ENCODE data around the gene KSR1. TPM values are rescaled to one million over a fixed set of nuclear protein-coding genes. Genes with fewer than 3 reads are reported as not detected.

KSR1 gene
- total RNA-seq, 2 donors from 2014 or later, result 15.5 to 23.8 TPM

DNA sequence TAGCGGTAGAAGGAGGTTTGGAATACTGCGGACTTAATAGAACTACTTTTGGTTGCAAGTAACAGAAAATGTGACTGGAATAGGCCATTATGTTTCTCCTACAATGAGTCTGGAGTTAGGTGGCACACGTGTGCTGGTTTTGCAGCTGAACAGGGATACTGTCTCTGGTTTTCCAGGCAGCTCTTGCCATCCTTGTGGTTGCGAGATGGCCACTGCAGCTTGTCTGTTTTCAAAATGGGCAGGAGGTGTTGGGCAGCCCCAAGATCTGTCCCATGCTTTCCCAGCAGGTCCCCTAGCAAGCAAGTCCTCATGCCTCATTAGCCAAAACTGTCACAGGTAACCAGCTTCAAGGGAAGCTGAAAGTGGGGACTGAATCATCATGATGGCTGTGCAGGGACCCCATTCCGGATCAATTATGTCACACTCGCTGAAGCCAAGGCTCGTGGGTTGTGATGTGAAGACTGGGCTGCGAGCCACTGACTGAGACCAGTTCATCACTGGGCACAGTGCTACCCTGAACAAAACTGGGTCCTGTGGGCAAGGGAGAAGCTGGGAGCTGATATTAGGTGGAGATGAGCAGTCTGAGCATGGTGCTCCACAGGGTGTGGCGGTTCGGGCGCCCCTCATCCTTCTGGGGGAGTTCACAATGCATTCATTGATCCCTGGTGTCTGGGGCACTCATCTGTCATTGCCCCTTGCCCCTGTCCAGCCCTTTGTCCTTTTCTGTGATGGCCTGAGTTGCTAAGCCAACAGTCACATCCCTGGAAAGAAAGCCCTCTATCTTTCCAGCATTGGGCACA is 82.1 kb downstream of the KSR1 start:
- intact Hi-C loops (cut with DNase I), result no loop called here
- DNase-seq, result no peak
- no peak for ATAC-seq

DNA sequence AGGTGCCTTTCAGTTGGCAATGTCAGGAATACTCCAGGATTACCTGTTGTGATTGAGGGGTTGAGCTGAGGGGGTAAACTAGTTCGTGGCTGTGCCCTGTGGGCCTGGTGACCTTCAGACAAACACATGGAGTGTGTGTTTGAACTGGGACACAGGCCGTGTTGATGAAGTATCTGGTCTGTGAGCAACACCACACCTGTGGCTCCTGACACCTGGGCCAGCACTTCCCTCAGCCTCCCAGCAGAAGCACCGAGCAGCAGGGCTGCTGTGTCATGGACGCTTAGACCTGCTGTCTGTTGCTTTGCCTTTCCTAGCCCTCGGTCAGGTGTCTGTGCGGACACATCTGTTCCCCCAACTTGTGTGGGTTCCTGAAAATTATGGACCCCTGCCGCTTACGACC is 82.9 kb downstream of the KSR1 start:
- ATAC-seq, result no peak
- intact Hi-C loops (cut with DNase I), result no loop called here
- no peak for DNase-seq

GRCh38 chr17:27539794-27540317 is 83.6 kb downstream of the KSR1 start:
- ATAC-seq (no peak), DNase-seq (no peak)
- intact Hi-C loops (cut with DNase I), result no loop called here

- DNase-seq (peak; percentile 91), ATAC-seq (peak; percentile 91 to 95)
- intact Hi-C loops (cut with DNase I), result no loop called here
Measured at GRCh38 chr17:27540318-27541101, 84.3 kb downstream of the KSR1 start.

- intact Hi-C loops (cut with DNase I), result no loop called here
- no peak for ATAC-seq
- no peak for DNase-seq
Measured at GRCh38 chr17:27541301-27542023, 85.2 kb downstream of the KSR1 start.

GRCh38 chr17:27542841-27543463 is 86.7 kb downstream of the KSR1 start:
- ATAC-seq (no peak), DNase-seq (no peak)
- intact Hi-C loops (cut with DNase I), result no loop called here

- intact Hi-C loops (cut with DNase I), result no loop called here
- ATAC-seq (no peak), DNase-seq (no peak)
Measured at GRCh38 chr17:27543464-27543856, 87.2 kb downstream of the KSR1 start.

- ATAC-seq (no peak), DNase-seq (no peak)
- intact Hi-C loops (cut with DNase I), result no loop called here
Measured at GRCh38 chr17:27543958-27544349, 87.7 kb downstream of the KSR1 start.

DNA sequence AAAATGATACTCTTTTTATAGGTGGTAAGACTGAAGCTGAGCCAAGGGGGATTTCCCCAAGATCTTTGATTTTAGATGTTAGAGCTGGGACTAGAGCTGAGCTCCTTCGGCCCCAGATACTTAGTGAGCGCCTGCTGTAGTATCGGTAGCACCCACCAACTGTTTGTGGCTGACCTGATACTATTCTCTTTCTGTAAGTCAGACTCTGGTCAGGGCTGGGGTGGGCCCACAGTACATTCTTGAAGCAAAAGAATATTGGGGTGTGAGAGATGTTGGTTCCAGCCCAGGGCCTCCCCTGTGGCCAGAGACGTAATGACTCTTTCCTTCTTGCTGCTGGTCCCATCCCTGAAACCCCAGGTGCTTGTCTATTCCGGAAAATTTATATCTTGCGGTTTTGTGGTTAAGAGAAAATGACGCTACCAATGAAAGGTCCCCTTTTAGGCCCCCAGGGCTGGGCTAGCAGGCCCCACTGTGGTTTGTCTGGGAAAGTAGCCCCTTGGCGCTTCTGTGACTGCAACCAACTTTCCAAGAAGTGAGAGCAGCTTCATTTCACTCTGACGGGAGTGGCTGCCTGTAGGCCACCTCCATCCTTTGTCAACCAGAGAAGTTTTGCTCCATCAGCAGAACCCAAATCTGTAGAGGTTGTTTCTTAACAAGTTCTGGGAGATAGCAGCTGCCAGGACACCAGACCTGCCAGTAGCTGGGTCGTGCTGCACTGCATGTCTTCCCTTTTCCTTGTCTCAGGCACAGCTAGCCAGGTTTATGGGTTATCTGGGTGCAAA is 88.3 kb downstream of the KSR1 start:
- DNase-seq, result no peak
- intact Hi-C loops (cut with DNase I), result no loop called here
- ATAC-seq, result no peak

DNA sequence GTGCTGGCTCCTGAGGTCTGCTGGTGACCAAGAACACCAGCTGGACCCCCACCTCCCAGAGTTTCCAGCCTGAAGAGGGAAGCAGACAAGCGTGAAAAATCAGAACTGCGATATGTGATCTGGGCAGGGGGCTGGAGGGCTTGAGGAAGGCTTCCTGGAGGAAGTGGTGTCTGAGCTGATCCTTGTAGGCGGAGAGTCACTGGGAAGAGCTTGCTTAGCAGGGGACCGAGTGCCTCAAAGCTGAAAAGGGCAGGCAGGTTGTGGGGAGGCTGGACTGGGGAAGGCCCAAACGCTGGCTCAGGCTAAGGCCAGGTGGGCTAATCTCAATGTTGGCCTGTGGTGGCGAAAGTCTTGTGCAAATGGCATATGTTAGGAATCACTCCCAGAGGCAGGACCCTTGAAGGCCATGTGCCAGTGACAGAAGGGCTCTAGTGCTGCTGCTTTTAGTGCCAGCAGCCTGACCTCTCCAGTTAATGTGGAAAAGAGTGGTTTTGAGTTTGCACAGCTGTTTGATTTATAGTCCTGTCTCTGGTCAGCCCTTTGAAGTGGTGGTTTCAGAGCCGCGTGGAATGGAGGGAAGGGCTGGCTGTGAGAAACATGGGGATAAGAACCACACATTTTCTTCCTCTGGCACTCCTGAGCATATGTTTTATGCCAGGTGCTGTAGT is 89.4 kb downstream of the KSR1 start:
- DNase-seq, result no peak
- intact Hi-C loops (cut with DNase I), result no loop called here
- no peak for ATAC-seq

DNA sequence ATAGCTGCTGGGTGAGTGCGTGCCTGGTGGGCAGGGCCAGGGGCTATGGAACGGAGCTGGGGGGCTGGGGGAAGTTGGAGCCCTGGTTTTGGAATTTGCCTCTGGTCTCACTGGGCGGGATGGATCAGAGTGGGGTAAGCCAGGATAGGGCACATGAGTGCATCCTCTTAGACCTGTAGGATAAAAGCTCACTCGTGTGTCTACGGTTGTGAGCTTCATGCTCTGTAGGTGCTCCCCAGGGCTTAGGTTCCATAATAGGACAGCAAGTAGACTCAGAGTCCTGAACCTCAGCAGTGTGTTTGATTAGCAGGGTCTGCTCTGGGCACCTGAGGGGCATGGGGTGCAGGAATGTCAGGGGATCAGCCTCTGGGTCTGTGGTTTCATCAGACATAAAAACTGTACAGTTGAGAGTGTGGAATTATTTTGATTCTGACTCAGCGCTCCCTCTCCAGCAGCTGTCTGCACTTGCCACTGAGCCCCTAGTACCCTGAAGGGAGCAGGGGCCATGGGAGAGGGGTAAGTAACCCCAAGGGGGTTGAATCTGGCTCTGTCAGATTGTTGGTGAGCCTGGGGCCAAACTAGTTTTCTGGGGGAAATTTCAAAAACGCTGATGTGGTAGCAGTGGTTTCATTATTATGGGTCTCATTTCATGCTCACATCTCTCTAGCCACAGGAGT is 90.5 kb downstream of the KSR1 start:
- DNase-seq, result no peak
- intact Hi-C loops (cut with DNase I), result no loop called here
- no peak for ATAC-seq

DNA sequence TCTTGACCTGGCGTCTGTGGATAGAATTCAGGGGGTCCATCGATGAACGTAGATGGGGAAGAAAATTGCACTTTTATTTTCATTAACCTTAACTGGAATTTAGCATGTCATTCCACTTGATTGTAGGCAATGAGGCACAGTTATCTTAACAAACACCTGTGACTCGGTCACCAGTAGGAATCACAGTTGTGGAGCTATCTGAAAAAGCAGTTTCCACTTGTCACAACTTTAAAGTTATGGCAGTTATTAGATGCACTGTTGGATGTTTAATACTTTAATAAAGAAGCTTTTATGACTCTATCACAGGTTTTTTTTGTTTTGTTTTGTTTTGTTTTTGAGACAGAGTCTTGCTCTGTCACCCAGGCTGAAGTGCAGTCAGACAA is 91.0 kb downstream of the KSR1 start:
- no peak for DNase-seq
- intact Hi-C loops (cut with DNase I), result no loop called here
- ATAC-seq, result no peak

GRCh38 chr17:27548369-27548768 is 92.1 kb downstream of the KSR1 start:
- intact Hi-C loops (cut with DNase I), result no loop called here
- DNase-seq (no peak), ATAC-seq (no peak)

DNA sequence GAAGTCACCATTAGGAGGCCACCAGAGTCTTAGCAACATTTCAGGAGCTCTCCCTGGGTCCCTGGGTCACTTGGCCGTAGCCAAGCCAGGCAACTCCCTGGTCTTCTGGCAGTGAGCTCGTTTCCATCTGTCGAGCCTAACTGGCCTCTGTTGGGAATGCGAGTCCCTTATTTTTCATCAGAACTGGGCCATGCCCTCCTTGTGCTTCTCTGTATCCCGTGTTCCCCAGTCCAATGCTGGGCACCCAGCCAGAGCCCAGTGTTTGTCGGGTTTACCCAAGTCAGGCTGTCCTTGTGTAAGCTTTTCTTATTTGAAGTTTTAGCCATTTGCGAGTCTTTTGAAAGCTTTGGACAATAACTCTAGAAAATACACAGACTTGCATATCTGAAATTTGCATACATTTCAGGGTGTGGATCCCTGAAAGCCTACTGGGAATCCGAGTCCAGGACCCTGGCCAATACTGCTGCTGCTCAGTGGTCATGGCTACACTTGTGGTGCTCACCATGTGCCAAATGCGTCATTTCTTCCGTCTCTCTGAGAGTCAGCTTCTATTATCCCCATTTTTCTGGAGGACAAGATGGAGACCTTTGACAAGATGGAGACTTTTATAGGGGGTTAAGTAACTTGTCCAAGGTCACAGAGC is 93.1 kb downstream of the KSR1 start:
- intact Hi-C loops (cut with DNase I), result no loop called here
- DNase-seq, result peak; percentile 78
- peak; percentile 47 to 73 for ATAC-seq

GRCh38 chr17:27550291-27550930 is 94.2 kb downstream of the KSR1 start:
- DNase-seq, result no peak

GRCh38 chr17:27550974-27551505 is 94.8 kb downstream of the KSR1 start:
- intact Hi-C loops (cut with DNase I), result loop anchor here in 1 of 2 donors (10.0 kb wide), 1 partner anchor 56 kb away; no protein-coding TSS in a partner anchor
- no peak for ATAC-seq
- DNase-seq, result no peak

More at GRCh38 chr17:27550291-27550930, 94.2 kb downstream of the KSR1 start:
- intact Hi-C loops (cut with DNase I), result loop anchor here in 1 of 2 donors (10.0 kb wide), 1 partner anchor 56 kb away; no protein-coding TSS in a partner anchor
- no peak for ATAC-seq

Data from left cardiac atrium (tissue), 4 donors.